GM19193 (cell line): ENCODE results near the gene USP17L29.
"Not testable (repeated sequence)": the region's sequence is repeated elsewhere in the genome, so short reads cannot be mapped to it uniquely, and the experiment has no call there.

ENCODE experiments used
- POLR2A ChIP-seq: IDR thresholded peaks from 4 replicates; pipeline ENCODE4 v1.6.1; 2011; ENCODE audit not compliant: insufficient read depth, insufficient read length; ENCODE audit errors: extremely low read depth

USP17L29 gene

GRCh38 chr4:9353338-9353737 is at the start of gene USP17L29:
USP17L29 (plus strand) TSS chr4:9353638; CDS start chr4:9353638, 0 bp downstream.
- TF ChIP-seq POLR2A: not testable (repeated sequence)

- not testable (repeated sequence) for TF ChIP-seq POLR2A
Measured at GRCh38 chr4:9324865-9325264, 28.6 kb upstream of the USP17L29 start, which contains the start of gene USP17L24. USP17L24 (plus strand) TSS chr4:9325165; CDS start chr4:9325165, 0 bp downstream.

- TF ChIP-seq POLR2A: not testable (repeated sequence)
Measured at GRCh38 chr4:9329611-9330010, 23.8 kb upstream of the USP17L29 start, which contains the start of gene USP17L25. USP17L25 (plus strand) TSS chr4:9329911; CDS start chr4:9329911, 0 bp downstream.

DNA sequence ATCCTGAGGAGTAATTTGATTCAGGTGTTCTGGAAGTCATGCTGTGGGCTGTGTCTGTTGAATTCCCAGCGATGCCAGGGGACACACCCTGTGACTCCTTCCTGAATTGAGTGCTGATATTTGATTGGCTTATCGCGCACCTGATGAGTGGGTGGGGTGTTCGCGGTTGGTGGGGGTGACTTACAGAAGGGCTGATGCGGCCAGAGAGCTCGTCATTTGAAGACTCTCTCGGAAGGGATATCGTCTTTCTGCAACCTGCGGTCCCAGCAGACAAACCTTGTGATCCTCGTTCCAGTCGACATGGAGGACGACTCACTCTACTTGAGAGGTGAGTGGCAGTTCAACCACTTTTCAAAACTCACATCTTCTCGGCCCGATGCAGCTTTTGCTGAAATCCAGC is 19.1 kb upstream of the USP17L29 start, which contains the start of gene USP17L26:
Gene USP17L26, plus strand, starts transcription at position 301 of the 400 bp plus-strand sequence. Its CDS starts 0 bp downstream, at position 301.
- TF ChIP-seq POLR2A: not testable (repeated sequence)

DNA sequence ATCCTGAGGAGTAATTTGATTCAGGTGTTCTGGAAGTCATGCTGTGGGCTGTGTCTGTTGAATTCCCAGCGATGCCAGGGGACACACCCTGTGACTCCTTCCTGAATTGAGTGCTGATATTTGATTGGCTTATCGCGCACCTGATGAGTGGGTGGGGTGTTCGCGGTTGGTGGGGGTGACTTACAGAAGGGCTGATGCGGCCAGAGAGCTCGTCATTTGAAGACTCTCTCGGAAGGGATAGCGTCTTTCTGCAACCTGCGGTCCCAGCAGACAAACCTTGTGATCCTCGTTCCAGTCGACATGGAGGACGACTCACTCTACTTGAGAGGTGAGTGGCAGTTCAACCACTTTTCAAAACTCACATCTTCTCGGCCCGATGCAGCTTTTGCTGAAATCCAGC is 14.3 kb upstream of the USP17L29 start, which contains the start of gene USP17L5:
Gene USP17L5, plus strand, starts transcription at position 301 of the 400 bp plus-strand sequence. Its CDS starts 0 bp downstream, at position 301.
- not testable (repeated sequence) for TF ChIP-seq POLR2A

DNA sequence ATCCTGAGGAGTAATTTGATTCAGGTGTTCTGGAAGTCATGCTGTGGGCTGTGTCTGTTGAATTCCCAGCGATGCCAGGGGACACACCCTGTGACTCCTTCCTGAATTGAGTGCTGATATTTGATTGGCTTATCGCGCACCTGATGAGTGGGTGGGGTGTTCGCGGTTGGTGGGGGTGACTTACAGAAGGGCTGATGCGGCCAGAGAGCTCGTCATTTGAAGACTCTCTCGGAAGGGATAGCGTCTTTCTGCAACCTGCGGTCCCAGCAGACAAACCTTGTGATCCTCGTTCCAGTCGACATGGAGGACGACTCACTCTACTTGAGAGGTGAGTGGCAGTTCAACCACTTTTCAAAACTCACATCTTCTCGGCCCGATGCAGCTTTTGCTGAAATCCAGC is 9.6 kb upstream of the USP17L29 start, which contains the start of gene USP17L27:
Gene USP17L27, plus strand, starts transcription at position 301 of the 400 bp plus-strand sequence. Its CDS starts 0 bp downstream, at position 301.
- not testable (repeated sequence) for TF ChIP-seq POLR2A

GRCh38 chr4:9348593-9348992 is 4.8 kb upstream of the USP17L29 start, which contains the start of gene USP17L28:
USP17L28 (plus strand) TSS chr4:9348893; CDS start chr4:9348893, 0 bp downstream.
- not testable (repeated sequence) for TF ChIP-seq POLR2A

DNA sequence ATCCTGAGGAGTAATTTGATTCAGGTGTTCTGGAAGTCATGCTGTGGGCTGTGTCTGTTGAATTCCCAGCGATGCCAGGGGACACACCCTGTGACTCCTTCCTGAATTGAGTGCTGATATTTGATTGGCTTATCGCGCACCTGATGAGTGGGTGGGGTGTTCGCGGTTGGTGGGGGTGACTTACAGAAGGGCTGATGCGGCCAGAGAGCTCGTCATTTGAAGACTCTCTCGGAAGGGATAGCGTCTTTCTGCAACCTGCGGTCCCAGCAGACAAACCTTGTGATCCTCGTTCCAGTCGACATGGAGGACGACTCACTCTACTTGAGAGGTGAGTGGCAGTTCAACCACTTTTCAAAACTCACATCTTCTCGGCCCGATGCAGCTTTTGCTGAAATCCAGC is 9.4 kb downstream of the USP17L29 start, which contains the start of gene USP17L30:
Gene USP17L30, plus strand, starts transcription at position 301 of the 400 bp plus-strand sequence. Its CDS starts 0 bp downstream, at position 301.
- not testable (repeated sequence) for TF ChIP-seq POLR2A

GRCh38 chr4:9384126-9384525 is 30.7 kb downstream of the USP17L29 start:
- TF ChIP-seq POLR2A: no peak
